Amygdala (tissue), 56 donors: ENCODE measurements around the gene CD69.
A peak's percentile ranks its signal among the peaks of the same experiment; 100 is the strongest.
"Not testable (repeated sequence)": the region's sequence is repeated elsewhere in the genome, so short reads cannot be mapped to it uniquely, and the experiment has no call there.

Experiments
- DNase-seq, 56 donors: peaks; one replicate each; lab custom pipeline; 2025; lab: John Stamatoyannopoulos, UW

CD69 gene

DNA sequence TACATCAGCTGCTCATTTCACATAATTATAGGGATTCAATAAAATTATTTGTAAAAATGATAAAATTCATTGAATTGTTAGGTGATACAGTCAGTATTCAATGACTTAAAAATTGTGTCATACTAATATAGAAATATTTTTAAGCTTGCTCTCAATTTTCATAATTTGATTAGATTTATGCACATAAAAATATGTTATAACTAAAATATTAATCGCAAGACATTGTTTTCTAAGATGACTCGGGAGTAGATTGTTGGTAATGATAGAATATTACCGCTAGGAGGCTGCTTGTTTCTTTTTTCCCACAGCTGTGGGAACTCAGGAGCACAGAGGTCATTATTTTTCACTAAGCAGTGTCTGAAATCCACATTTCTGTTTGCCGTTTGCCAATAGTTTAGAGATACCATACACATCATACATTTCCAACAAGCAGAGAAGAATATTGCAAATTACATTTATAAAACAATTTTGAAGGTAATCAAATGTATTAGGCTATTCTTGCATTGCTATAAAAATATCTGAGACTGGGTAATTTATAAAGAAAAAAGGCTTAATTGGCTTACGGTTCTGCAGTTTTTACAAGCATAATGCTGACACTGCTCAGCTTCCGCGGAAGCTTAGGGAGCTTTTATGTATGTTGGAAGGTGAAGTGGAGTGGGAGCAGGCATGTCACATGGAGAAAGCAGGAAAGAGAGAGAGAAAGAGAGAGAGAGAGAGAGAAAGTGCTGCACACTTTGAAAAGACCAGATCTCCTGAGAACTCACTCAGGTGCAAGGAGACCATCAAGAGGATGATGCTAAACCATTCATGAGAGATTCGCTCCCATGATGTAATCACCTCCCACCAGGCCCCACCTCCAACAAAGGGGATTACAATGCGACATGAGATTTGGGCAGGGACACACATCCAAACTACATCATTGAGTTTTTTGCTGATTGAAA, 9.2 kb downstream of the CD69 start:
- DNase-seq: no peak

DNA sequence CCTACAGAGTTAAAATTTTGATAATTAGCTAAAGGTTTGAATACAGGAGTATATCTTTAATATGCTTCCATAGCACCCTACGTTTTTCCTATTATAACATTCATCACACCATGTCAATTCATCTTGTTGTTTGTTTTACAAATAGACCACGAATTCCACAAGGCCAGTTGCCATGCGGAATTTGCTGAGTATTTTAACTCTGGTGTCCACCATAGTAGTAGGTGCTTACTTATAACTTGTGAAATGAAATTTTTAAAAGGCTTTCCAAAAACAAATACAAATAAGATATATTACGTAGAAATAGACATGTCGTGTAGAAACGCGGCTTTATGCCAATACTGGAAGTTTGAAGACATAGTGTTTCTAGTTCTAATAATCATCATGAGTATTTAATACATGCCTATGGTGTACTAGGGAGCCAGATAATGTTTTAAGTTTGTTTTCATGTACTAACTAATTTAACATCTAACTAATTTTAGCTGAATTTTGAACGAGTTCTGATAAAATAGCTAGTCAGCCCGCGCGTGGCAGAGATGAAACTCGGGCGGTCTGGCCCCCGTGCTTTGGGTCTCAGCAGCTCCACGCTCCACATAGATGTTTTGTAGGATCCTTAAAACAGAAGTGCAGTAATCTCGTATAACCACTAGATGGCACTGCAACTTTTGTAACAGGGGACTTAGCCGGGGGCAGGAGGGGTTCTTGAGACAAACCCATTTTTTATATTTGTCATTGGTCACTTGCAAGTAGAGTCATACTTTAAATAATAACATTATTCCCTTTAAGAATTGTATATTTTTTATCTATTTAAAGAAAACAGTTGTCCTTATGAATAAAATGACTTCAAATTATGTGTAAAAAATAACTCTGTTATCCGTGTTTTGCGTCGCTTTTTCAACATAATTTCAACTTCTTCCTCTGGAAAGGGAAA, 10.2 kb downstream of the CD69 start:
- DNase-seq: peak in 22 of 56 donors; percentile 6 to 64 (median 24)

DNA sequence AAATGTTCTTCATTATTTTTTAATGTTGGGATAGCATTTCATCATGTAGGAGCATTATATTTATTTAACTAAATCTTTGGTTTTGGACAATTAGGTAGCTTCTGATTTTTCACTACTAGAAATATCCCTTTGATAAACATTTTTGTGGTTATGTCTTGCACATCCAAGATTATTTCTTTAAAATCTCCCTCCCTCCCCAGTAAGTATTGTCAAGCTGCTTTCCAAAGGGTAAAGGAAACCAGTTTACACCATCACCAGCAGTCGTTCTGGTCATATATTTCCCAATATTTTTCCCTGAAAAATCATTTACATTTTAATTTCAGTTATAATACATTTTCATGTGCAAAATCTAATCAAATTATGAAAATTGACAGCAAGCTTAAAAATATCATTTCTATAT, 11.1 kb downstream of the CD69 start:
- no peak for DNase-seq

DNA sequence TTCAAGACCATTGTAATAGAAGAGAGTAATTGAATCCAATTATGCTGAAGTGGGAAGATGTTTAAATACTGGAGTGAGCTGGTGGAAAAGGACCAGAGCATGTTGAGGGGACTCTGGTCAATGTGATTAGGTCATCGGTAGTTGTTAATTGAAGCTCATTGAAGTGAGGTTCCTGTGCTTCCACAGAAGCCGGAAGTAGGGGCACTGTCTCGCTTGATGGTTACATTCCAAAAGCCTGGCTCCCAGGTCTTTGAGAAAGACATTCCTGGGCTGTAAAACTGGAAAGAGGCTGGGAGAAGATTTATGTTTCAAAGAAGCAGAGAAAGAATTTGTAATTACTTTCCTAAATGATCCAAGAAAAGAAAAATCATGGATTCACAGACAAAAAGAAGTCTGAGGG, 15.5 kb downstream of the CD69 start:
- no peak for DNase-seq

DNA sequence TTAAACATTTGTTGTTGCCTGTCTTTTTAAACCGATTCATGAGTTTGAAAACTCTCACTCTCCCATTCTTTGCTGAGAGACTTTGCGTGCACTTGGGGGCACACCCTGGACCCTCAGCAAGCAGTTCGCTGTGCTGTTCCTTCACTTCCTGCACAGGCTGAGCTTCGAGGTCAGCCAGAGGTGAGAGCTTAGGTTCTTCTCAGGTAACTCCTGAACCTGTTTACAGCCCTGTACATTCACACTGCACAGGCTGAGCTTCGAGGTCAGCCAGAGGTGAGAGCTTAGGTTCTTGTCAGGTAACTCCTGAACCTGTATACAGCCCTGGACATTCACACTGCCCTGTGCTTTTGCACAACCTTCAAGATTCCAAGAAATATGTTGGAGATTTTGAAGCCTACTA, 18.0 kb downstream of the CD69 start:
- DNase-seq: no peak

DNA sequence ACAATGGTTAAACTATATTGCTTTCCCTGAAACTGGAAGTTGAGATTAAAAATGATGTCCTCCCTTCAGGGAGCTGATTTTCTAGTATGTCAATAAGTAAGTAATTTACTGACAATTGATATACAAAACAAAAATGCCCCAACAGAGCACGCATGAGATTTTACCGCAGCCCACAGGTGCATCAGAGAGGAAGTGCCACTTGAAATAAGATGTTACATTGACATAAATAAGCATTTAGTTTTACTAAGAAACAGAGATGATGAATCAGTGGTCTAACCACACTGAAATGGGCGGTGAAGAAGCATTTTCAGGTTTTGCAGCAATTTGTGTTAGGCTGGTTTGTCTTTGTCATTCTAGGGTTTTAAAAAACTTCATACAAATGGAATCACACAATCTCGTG, 19.0 kb downstream of the CD69 start:
- no peak for DNase-seq

DNA sequence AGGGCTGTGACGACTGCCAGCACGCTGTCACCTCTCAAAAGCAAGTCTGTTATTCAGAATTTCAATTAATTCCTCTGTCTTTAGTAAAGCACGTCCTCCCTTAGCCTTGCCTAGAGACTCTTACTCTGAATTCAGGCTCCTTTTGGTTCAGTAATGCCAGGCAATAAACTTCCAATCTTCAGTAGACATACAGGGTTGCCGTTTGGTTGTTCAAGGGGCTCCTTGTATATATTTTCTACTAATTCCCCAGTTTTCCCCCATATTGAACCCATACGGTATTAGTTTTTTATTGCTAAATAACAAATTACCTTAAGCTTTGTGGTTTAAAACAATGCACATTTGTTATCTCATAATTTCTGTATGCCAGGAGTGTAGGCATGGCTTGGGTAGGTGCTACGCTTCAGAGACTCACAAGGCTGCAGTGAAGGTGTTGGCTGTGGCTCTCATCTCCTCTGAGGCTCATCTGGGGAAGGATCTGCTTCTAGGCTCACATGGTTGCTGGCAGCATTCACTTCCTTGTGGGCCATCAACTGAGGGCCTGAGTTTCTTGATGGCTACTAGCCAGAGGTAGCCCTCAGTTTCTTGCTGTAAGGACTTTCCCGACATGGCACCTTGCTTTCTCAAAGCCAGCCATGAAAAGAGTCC, 20.5 kb downstream of the CD69 start:
- no peak for DNase-seq

DNA sequence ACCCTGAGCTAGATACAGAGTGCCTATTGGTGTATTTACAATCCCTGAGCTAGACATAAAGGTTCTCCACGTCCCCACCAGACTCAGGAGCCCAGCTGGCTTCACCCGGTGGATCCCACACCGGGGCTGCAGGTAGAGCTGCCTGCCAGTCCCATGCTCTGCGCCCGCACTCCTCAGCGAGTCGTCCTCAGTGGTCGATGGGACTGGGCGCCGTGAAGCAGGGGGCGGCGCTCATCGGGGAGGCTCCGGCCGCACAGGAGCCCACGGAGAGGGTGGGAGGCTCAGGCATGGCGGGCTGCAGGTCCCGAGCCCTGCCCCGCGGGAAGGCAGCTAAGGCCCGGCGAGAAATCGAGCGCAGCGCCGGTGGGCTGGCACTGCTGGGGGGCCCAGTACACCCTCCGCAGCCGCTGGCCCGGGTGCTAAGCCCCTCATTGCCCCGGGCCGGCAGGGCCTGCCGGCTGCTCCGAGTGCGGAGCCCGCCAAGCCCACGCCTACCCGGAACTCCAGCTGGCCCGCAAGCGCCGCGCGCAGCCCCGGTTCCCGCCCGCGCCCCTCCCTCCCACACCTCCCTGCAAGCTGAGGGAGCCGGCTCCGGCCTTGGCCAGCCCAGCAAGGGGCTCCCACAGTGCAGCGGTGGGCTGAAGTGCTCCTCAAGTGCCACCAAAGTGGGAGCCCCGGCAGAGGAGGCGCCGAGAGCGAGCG, 21.1 kb downstream of the CD69 start:
- peak in 1 of 56 donors; percentile 10 for DNase-seq

DNA sequence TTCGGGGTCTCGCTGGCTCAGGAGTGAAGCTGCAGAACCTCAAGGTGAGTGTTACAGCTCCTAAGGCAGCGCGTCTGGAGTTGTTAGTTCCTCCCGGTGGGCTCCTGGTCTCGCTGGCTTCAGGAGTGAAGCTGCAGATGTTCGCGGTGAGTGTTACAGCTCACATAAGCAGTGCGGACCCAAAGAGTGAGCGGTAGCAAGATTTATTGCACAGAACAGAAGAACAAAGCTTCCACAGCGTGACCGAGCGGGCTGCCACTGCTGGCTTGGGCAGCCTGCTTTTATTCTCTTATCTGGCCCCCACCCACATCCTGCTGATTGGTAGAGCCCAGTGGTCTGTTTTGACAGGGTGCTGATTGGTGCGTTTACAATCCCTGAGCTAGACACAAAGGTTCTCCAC, 21.8 kb downstream of the CD69 start:
- DNase-seq: not testable (repeated sequence)

DNA sequence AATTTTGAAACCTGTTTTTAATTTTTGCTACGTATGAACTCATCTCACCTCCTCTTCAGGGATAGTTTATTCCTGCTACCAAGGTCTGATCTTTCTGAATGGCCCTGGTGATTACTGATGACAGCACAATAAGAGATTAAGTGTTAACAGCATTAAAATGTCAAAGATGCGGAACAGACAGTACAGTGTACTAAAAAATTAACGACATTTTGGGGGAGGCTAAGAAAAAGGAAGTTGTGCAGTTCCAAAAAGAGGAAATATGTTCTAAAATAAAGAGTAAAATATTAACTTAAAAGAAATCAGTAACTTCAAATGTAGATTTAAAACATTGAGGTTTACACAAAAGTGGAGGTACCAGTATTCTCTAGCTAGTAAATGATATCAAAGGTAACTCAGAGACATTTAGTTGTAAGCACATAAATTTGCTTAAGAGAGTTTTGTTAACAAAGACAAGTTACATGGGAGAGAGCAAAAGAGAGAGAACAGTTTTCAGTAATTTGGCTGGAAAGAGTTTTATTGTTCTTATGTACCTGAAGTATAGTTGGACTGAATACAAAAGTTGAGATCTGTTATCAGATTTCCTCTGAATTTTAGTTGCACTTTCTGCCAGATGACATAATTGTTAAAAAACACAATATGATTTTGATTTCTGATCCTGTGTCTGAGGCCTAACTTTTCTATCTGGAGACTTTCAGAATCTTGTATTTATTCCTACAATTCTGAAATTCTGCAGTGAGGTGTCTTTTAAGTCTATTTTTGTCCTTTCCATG, 23.6 kb downstream of the CD69 start:
- DNase-seq: no peak

DNA sequence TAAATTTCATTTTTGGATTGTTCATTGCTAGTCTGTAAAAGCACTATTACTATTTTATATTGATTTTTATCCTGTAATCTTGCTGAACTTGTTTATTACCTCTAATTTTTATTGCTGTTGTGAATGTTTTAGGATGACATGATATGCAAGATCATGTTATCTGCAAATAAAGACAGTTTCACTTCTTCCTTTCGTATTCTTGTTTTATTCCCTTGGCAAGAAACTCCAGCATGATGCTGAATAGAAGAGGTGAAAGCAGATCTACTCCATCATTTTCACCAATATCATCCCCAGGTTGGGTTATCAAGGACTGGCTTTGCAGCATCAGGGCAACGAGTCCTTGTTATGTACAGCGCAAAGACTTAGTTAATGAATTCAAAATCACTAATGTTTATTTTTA, 25.1 kb downstream of the CD69 start:
- no peak for DNase-seq

DNA sequence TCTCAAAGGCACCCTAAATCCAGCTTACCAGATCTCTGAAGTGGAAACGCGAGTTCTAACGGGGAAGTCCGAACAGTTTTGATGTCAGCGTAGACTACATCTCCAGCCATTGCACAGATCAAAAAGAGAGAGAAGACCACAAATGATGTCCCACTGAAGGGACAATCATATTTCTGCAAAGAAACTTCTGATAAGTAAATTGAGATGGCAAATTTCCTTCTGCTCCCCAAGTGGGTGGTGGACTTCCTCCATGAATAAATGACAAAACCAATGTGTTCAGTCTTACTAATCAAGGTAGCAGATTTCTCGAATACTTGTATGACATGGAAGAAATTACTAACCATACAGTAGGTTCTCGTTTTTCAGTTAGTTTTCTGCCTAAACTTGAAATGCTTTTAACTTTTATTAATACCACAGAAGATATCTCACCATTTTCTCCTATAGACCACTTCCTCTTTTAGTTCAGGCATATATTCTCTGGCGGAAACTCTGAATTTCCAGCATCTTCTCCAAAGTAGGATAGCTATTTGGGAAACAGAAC, 27.7 kb downstream of the CD69 start, which contains the start of gene CLECL1:
Gene CLECL1, minus strand, starts transcription at position 177 of the 541 bp plus-strand sequence.
- DNase-seq: no peak

DNA sequence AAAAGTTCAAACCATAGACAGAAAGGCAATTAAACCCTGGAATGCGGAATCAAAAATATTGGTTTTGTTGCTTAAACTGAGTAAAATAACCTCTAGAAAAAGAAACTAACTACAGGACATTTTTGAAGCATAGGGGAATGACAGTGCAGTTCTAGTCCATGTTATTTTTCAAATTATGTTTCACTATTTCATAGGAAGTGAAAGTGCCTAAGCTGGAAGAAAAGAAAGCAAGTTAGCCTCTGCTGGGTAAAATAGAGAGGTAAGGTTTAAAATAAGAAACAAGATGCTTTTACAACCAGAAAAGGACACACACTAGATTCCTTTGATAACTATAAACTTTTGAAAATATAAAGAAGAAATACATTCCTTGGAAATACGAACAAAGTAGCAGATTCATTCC, 28.9 kb downstream of the CD69 start:
- DNase-seq: no peak

DNA sequence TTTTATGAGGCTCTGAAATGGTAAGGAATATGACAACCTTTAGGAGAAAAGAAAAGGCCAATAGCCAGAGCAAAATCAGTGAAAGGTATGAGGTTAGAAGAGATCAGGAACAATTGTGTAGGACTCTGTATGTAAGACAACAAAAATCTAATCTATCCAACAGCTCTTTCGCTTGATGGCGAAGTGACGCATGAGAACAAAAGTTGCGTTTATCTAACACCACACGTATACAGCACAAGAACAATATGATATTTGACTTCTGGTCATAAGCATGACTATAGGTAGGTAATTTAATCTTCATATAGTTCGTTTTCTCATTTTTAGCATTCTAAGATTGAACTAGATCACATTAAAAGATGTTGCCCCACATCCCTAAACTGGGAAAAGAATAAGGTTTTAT, 29.3 kb downstream of the CD69 start:
- no peak for DNase-seq

DNA sequence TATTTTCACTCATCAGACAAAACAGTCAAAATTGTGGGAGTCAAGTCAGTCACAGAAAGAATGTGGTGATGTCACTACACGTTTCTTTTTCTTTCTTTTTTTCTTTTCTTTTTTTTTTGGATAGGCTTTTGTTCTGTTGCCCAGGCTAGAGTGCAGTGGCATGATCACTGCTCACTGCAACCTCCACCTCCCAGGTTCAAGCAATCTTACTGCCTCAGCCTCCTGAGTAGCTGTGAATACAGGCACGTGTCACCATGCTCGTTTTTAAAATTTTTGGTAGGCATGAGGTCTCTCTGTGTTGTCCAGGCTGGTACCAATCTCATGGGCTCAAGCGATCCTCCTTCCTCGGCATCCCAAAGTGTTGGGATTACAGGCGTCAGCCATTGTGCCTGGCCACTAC, 30.1 kb downstream of the CD69 start:
- DNase-seq: no peak

DNA sequence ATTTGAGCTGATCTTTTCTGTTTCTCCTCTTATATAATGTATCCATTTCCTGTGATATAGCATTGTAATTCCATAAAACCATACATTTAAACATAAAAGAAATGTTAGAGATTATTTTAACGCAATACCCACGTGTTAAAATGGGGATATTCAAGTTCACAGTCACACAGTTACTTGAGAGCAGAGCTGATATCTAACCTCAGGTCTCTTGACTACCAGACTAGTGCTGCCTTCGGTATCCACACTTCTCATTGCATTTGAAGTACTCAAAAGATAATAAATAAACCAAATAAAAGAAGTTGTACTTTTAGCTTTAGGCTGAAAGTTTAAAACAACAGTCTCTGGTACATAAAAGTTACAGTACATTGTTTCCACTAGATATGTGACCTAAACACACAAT, 30.7 kb downstream of the CD69 start:
- no peak for DNase-seq

DNA sequence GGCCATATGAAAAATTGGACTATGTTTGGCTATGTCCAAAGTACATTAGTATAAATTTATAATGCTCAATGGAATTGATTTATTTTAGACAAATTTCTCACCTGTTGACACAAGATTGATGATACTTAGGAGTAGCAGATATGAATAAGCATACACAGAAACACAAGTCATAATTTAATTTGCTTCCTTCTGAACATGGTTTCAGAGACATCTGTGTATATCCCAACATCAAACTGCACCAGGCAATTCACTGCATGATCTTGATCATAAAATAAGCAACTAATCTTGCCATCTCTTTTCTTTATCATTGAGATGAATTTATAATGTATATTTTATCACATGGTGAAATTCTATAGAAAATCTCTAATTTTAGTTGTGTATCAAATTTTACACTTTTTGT, 31.6 kb downstream of the CD69 start:
- DNase-seq: no peak

DNA sequence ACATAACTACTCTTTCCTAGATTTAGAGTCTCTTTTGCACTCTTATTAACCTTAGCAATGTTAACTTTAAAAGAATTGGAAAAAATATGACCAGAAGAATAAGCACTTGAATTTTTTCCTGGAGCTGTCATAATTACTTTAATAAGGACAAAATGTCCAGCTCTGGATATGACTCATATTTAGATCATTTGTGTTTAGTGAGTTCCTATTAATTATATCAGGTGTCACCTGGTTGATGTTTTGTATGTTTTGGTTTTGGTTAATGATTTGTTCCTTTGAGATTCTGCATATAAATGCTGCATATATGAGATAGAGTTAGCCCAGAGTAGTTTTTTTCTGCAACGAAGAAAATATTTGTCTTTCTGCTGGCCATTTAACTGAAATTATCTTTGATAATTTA, 32.9 kb downstream of the CD69 start:
- DNase-seq: no peak

DNA sequence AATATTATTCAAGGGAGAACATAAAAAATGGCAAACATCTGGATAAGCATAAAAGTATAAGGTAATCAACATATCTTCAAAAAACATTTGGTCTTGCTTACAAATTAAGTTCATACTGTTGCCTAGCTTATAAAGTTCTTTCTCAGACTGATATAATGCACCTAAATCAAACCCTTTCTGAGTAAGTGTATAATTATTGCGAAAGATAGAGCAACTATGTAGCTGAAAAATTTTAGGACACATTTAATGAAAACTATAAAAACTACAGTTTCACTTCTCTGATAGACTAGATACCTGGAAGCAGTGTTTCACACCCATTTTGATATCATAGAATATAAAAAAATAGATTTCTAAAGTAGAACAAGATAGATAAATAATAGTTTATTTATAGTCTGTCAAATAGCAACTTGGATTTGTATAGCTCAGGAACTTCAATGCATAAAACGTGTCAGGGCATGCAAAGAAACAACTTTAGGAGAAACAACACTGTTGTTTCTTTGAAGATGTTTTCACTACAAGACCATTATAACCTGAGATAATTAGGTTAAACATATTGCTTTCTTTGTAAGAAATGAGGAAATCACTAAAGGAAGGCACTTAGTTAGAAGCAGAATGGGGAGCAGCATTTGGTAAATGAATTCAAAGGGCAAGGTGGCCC, 35.4 kb downstream of the CD69 start:
- DNase-seq: no peak
